WTC11 (cell line): ENCODE data around the gene SLC25A17. TPM values are rescaled to one million over a fixed set of nuclear protein-coding genes. Genes with fewer than 3 reads are reported as not detected.

Experiments
- CREB1 ChIP-seq: sonication (generic); formaldehyde crosslinking; IDR thresholded peaks from 2 replicates; pipeline ENCODE4 v1.8.0; 2023; ENCODE audit warnings: mild to moderate bottlenecking, missing genetic modification reagents
- E2F4 ChIP-seq: sonication (generic); formaldehyde crosslinking; IDR thresholded peaks from 2 replicates; pipeline ENCODE4 v1.8.1; 2022; ENCODE audit warnings: low read depth, mild to moderate bottlenecking, moderate library complexity, missing genetic modification reagents, borderline replicate concordance
- E2F5 ChIP-seq: sonication (generic); formaldehyde crosslinking; IDR thresholded peaks from 2 replicates; pipeline ENCODE4 v1.8.1; 2022; ENCODE audit warnings: mild to moderate bottlenecking, moderate library complexity, missing genetic modification reagents
- FOXJ3 ChIP-seq: sonication (generic); formaldehyde crosslinking; IDR thresholded peaks from 2 replicates; pipeline ENCODE4 v1.9.0; 2021; ENCODE audit warnings: missing genetic modification reagents, mild to moderate bottlenecking, borderline replicate concordance
- GRHL2 ChIP-seq: fragments of 250-450 bp; sonication (Bioruptor Pico); IDR thresholded peaks from 2 replicates; pipeline ENCODE4 v1.8.0; 2022; ENCODE audit warnings: mild to moderate bottlenecking, moderate library complexity; ENCODE audit not compliant: insufficient replicate concordance, severe bottlenecking
- JAZF1 ChIP-seq: fragments of 250-450 bp; sonication (Bioruptor Pico); IDR thresholded peaks from 2 replicates; pipeline ENCODE4 v1.9.0; 2021; ENCODE audit warnings: moderate library complexity, mild to moderate bottlenecking, inconsistent platforms
- KAT7 ChIP-seq: sonication (generic); formaldehyde crosslinking; IDR thresholded peaks from 2 replicates; pipeline ENCODE4 v1.8.1; 2023; ENCODE audit warnings: missing genetic modification reagents, mild to moderate bottlenecking, borderline replicate concordance
- MAX ChIP-seq: sonication (generic); formaldehyde crosslinking; IDR thresholded peaks from 2 replicates; pipeline ENCODE4 v1.8.0; 2022; ENCODE audit warnings: mild to moderate bottlenecking, missing genetic modification reagents
- MXD4 ChIP-seq: fragments of 250-450 bp; sonication (Bioruptor Pico); IDR thresholded peaks from 2 replicates; pipeline ENCODE4 v1.8.0; 2021; ENCODE audit warnings: mild to moderate bottlenecking, moderate library complexity, borderline replicate concordance
- NFATC4 ChIP-seq: fragments of 250-450 bp; sonication (Bioruptor Pico); IDR thresholded peaks from 2 replicates; pipeline ENCODE4 v1.9.0; 2021; ENCODE audit warnings: mild to moderate bottlenecking
- NR1H2 ChIP-seq: sonication (generic); formaldehyde crosslinking; IDR thresholded peaks from 2 replicates; pipeline ENCODE4 v1.9.0; 2021; ENCODE audit warnings: mild to moderate bottlenecking, moderate library complexity, missing genetic modification reagents
- NR3C1 ChIP-seq: sonication (generic); formaldehyde crosslinking; conservative IDR thresholded peaks from 2 replicates; pipeline ENCODE4 v1.8.1; 2023; ENCODE audit warnings: low read depth, mild to moderate bottlenecking, missing genetic modification reagents
- OVOL2 ChIP-seq: fragments of 250-450 bp; sonication (Bioruptor Pico); IDR thresholded peaks from 2 replicates; pipeline ENCODE4 v1.9.0; 2021; ENCODE audit warnings: mild to moderate bottlenecking, borderline replicate concordance
- RELA ChIP-seq: sonication (generic); formaldehyde crosslinking; IDR thresholded peaks from 2 replicates; pipeline ENCODE4 v1.8.1; 2022; ENCODE audit warnings: missing genetic modification reagents, mild to moderate bottlenecking, borderline replicate concordance
- SMAD3 ChIP-seq: sonication (generic); formaldehyde crosslinking; IDR thresholded peaks from 2 replicates; pipeline ENCODE4 v1.8.0; 2022; ENCODE audit warnings: missing genetic modification reagents, mild to moderate bottlenecking, borderline replicate concordance
- SMAD4 ChIP-seq: sonication (generic); formaldehyde crosslinking; IDR thresholded peaks from 2 replicates; pipeline ENCODE4 v1.8.0; 2022; ENCODE audit warnings: mild to moderate bottlenecking, missing genetic modification reagents
- ZBTB21 ChIP-seq: sonication (generic); formaldehyde crosslinking; IDR thresholded peaks from 2 replicates; pipeline ENCODE4 v1.8.1; 2023; ENCODE audit warnings: mild to moderate bottlenecking, missing genetic modification reagents, borderline replicate concordance
- ZMAT4 ChIP-seq: fragments of 250-450 bp; sonication (Bioruptor Pico); IDR thresholded peaks from 2 replicates; pipeline ENCODE4 v1.9.0; 2021; ENCODE audit warnings: mild to moderate bottlenecking
- ZNF263 ChIP-seq: sonication (generic); formaldehyde crosslinking; IDR thresholded peaks from 2 replicates; pipeline ENCODE4 v1.8.1; 2022; ENCODE audit warnings: low read depth, mild to moderate bottlenecking, moderate library complexity, missing genetic modification reagents
- ZNF425 ChIP-seq: fragments of 250-450 bp; sonication (Bioruptor Pico); conservative IDR thresholded peaks from 2 replicates; pipeline ENCODE4 v1.9.0; 2021; ENCODE audit warnings: mild to moderate bottlenecking
- total RNA-seq: library from RNA; stranded (reverse); gene quantifications from 3 replicates; pipeline ENCODE4 v1.2.3, GENCODE V29; 2021
- TF ChIP-seq, protein P1 (sequence below): fragments of 250-450 bp; sonication (Bioruptor Pico); IDR thresholded peaks from 2 replicates; pipeline ENCODE4 v1.8.0; 2021; ENCODE audit warnings: mild to moderate bottlenecking
- TF ChIP-seq, protein P2 (sequence below): fragments of 250-450 bp; sonication (Bioruptor Pico); IDR thresholded peaks from 2 replicates; pipeline ENCODE4 v2.1.2; 2022; ENCODE audit warnings: mild to moderate bottlenecking, moderate library complexity
- TF ChIP-seq, protein P3 (sequence below): sonication (generic); formaldehyde crosslinking; IDR thresholded peaks from 2 replicates; pipeline ENCODE4 v1.8.1; 2023; ENCODE audit warnings: mild to moderate bottlenecking, missing genetic modification reagents
- TF ChIP-seq, protein P4 (sequence below): sonication (generic); formaldehyde crosslinking; IDR thresholded peaks from 2 replicates; pipeline ENCODE4 v1.8.0; 2023; ENCODE audit warnings: missing genetic modification reagents, mild to moderate bottlenecking, borderline replicate concordance

Gene SLC25A17
- total RNA-seq, 1 experiment from 2014 or later = 29.6 TPM

DNA sequence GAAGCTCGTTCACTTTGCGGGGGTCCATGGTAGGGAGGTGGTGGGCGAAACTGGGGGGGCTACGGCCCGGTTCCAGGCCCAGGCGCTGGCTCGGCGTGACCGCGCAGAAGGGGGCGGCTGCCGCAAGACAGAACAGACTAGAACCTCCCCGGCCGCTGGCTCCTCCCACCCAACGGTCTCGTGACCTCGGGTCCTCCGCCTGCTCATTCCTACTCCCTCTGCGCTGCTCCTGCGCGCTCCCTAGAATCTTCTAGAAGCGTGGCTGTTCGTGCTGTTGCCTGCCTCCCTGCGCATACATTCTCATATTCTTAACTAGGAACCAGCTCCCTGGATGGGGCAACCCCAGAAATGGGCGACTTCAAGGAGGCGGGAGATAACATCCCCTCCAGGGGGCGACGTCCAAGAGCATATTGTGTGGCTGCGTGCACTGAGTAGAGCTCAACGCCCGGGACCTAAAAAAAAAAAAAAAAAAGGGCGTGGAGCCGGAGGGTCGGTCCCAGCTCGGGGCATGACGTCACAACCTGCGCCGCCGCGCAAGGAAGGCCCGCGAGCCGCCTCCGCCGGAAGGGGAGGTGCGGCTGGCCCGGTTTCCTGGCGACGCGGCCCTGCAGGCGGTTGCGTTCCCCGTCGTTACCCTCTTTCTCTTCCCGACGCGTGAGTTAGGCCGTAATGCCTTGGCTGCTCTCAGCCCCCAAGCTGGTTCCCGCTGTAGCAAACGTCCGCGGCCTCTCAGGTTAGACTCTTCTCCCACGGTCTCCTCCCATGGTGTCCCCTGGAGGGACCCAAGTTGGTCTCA is 37.6 kb upstream of the SLC25A17 start, which contains the start of the genes ST13 and XPNPEP3 (continued):
- TF ChIP-seq MAX (CRISPR knock-in tag) (peak; percentile 73), ZNF263 (CRISPR knock-in tag) (no peak), FOXJ3 (CRISPR knock-in tag) (no peak), E2F5 (CRISPR knock-in tag) (no peak), SMAD4 (CRISPR knock-in tag) (no peak), GRHL2 (no peak), E2F4 (no peak), OVOL2 (CRISPR knock-in tag) (no peak), ZBTB21 (peak; percentile 38; the same call in 1 of the 2 replicates), NFATC4 (CRISPR knock-in tag) (no peak), KAT7 (CRISPR knock-in tag) (0 out of 2 replicates have a peak, but pooled peaks have one; percentile 24), RELA (no peak), JAZF1 (CRISPR knock-in tag) (no peak), CREB1 (CRISPR knock-in tag) (no peak), NR1H2 (CRISPR knock-in tag) (no peak), SMAD3 (no peak; the same call in 1 of the 2 replicates), ZNF425 (CRISPR knock-in tag) (no peak), NR3C1 (CRISPR knock-in tag) (0 out of 2 replicates have a peak, but pooled peaks have one; percentile 80), MXD4 (CRISPR knock-in tag) (no peak), ZMAT4 (CRISPR knock-in tag) (no peak)
- TF ChIP-seq, protein P1, sequence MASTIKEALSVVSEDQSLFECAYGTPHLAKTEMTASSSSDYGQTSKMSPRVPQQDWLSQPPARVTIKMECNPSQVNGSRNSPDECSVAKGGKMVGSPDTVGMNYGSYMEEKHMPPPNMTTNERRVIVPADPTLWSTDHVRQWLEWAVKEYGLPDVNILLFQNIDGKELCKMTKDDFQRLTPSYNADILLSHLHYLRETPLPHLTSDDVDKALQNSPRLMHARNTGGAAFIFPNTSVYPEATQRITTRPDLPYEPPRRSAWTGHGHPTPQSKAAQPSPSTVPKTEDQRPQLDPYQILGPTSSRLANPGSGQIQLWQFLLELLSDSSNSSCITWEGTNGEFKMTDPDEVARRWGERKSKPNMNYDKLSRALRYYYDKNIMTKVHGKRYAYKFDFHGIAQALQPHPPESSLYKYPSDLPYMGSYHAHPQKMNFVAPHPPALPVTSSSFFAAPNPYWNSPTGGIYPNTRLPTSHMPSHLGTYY = no peak
- TF ChIP-seq, protein P2, sequence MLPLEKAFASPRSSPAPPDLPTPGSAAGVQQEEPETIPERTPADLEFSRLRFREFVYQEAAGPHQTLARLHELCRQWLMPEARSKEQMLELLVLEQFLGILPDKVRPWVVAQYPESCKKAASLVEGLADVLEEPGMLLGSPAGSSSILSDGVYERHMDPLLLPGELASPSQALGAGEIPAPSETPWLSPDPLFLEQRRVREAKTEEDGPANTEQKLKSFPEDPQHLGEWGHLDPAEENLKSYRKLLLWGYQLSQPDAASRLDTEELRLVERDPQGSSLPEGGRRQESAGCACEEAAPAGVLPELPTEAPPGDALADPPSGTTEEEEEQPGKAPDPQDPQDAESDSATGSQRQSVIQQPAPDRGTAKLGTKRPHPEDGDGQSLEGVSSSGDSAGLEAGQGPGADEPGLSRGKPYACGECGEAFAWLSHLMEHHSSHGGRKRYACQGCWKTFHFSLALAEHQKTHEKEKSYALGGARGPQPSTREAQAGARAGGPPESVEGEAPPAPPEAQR (CRISPR knock-in tag) = no peak
- TF ChIP-seq, protein P3, sequence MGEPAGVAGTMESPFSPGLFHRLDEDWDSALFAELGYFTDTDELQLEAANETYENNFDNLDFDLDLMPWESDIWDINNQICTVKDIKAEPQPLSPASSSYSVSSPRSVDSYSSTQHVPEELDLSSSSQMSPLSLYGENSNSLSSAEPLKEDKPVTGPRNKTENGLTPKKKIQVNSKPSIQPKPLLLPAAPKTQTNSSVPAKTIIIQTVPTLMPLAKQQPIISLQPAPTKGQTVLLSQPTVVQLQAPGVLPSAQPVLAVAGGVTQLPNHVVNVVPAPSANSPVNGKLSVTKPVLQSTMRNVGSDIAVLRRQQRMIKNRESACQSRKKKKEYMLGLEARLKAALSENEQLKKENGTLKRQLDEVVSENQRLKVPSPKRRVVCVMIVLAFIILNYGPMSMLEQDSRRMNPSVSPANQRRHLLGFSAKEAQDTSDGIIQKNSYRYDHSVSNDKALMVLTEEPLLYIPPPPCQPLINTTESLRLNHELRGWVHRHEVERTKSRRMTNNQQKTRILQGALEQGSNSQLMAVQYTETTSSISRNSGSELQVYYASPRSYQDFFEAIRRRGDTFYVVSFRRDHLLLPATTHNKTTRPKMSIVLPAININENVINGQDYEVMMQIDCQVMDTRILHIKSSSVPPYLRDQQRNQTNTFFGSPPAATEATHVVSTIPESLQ (CRISPR knock-in tag) = no peak
- TF ChIP-seq, protein P4, sequence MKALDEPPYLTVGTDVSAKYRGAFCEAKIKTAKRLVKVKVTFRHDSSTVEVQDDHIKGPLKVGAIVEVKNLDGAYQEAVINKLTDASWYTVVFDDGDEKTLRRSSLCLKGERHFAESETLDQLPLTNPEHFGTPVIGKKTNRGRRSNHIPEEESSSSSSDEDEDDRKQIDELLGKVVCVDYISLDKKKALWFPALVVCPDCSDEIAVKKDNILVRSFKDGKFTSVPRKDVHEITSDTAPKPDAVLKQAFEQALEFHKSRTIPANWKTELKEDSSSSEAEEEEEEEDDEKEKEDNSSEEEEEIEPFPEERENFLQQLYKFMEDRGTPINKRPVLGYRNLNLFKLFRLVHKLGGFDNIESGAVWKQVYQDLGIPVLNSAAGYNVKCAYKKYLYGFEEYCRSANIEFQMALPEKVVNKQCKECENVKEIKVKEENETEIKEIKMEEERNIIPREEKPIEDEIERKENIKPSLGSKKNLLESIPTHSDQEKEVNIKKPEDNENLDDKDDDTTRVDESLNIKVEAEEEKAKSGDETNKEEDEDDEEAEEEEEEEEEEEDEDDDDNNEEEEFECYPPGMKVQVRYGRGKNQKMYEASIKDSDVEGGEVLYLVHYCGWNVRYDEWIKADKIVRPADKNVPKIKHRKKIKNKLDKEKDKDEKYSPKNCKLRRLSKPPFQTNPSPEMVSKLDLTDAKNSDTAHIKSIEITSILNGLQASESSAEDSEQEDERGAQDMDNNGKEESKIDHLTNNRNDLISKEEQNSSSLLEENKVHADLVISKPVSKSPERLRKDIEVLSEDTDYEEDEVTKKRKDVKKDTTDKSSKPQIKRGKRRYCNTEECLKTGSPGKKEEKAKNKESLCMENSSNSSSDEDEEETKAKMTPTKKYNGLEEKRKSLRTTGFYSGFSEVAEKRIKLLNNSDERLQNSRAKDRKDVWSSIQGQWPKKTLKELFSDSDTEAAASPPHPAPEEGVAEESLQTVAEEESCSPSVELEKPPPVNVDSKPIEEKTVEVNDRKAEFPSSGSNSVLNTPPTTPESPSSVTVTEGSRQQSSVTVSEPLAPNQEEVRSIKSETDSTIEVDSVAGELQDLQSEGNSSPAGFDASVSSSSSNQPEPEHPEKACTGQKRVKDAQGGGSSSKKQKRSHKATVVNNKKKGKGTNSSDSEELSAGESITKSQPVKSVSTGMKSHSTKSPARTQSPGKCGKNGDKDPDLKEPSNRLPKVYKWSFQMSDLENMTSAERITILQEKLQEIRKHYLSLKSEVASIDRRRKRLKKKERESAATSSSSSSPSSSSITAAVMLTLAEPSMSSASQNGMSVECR (CRISPR knock-in tag) = peak; percentile 78
